ENCODE measurements around the gene ATG2A.

The ATG2A gene

GRCh38 chr11:64935359-64936081 is 18.5 kb upstream of the ATG2A start, which contains the start of gene GPHA2:
Gene GPHA2 (minus strand): TSS chr11:64935893. CDS start chr11:64935460, 433 bp downstream.
- Histone ChIP-seq H3K27ac (replicated peaks) (no peak within 1 kb of the TSS), H3K27me3 (ENCODE audit: insufficient read depth, poor library complexity, severe bottlenecking) (no peaks in the 10 kb centered on the region), H3K4me3 (replicated peaks; ENCODE audit: insufficient read depth, low read length) (no peak within 1 kb of the TSS)
- TF ChIP-seq CTCF (IDR thresholded peaks at IDR 0.05; ENCODE audit: insufficient read depth, low read length) (no peak), REST (IDR thresholded peaks at IDR 0.05; ENCODE audit: insufficient replicate concordance, low read depth) (no peak), POLR2AphosphoS5 (IDR thresholded peaks at IDR 0.05; ENCODE audit: low read depth) (no peak), GABPA (IDR thresholded peaks at IDR 0.05; ENCODE audit: low read depth) (no peak), SPI1 (IDR thresholded peaks at IDR 0.05; ENCODE audit: borderline replicate concordance, low read depth) (no peak)
- DNase-seq (ENCODE audit: low read depth in 1 of 2, low spot score in 1 of 2), result no peak

- H3K4me3 ChIP-seq (replicated peaks; ENCODE audit: insufficient read depth, low read length), result no peak overlapping the region
- H3K27me3 ChIP-seq (ENCODE audit: insufficient read depth, poor library complexity, severe bottlenecking), result no peaks in the 10 kb centered on the region
- TF ChIP-seq REST (IDR thresholded peaks at IDR 0.05; ENCODE audit: insufficient replicate concordance, low read depth), result no peak
- no peak for TF ChIP-seq GABPA (IDR thresholded peaks at IDR 0.05; ENCODE audit: low read depth)
- TF ChIP-seq POLR2AphosphoS5 (IDR thresholded peaks at IDR 0.05; ENCODE audit: low read depth), result no peak
- DNase-seq (ENCODE audit: low read depth in 1 of 2, low spot score in 1 of 2), result peak in 1 of 2 experiments; percentile 11
- no peak overlapping the region for H3K27ac ChIP-seq (replicated peaks)
These were observed 17.8 kb upstream of the ATG2A start for GRCh38 chr11:64934682-64935358.

GRCh38 chr11:64933935-64934681 is 17.1 kb upstream of the ATG2A start:
- Histone ChIP-seq H3K27me3 (ENCODE audit: insufficient read depth, poor library complexity, severe bottlenecking) (no peaks in the 10 kb centered on the region), H3K27ac (replicated peaks) (no peak overlapping the region), H3K4me3 (replicated peaks; ENCODE audit: insufficient read depth, low read length) (no peak overlapping the region)
- peak in 1 of 2 experiments; percentile 9 for DNase-seq (ENCODE audit: low read depth in 1 of 2, low spot score in 1 of 2)
- TF ChIP-seq GABPA (IDR thresholded peaks at IDR 0.05; ENCODE audit: low read depth) (no peak), POLR2AphosphoS5 (IDR thresholded peaks at IDR 0.05; ENCODE audit: low read depth) (no peak), REST (IDR thresholded peaks at IDR 0.05; ENCODE audit: insufficient replicate concordance, low read depth) (no peak), SPI1 (IDR thresholded peaks at IDR 0.05; ENCODE audit: borderline replicate concordance, low read depth) (no peak), CTCF (IDR thresholded peaks at IDR 0.05; ENCODE audit: insufficient read depth, low read length) (no peak)

All from HL-60 (cell line).